Stomach (tissue), 9 donors: Measurements from ENCODE around the gene NLK. TPM values are rescaled to one million over a fixed set of nuclear protein-coding genes. Genes with fewer than 3 reads are reported as not detected.

Experiments
- DNase-seq, 2 donors: peaks; one replicate each; pipeline versions ENCODE4 v3.0.0 to v3.0.0-alpha.2; 2013 to 2019
- H3K27ac ChIP-seq, 5 donors: fragments of 200-600 bp in 4 of 5; sonication (generic) in 4 of 5; one replicate each; pipeline ENCODE4 v1.5.1; 2013 to 2019; ENCODE audit warnings: mild to moderate bottlenecking in 1 of 5, moderate library complexity in 1 of 5
- H3K27me3 ChIP-seq, 3 donors: fragments of 200-600 bp; sonication (generic); one replicate each; pipeline ENCODE4 v1.5.1; 2017 to 2019; ENCODE audit warnings: mixed run types in 1 of 3
- H3K36me3 ChIP-seq, 4 donors: fragments of 200-600 bp; sonication (generic); 1 replicate in 3 of 4; 2 replicates in 1 of 4; pipeline ENCODE4 v1.5.1; 2016 to 2019
- H3K4me1 ChIP-seq, 4 donors: fragments of 200-600 bp; sonication (generic); one replicate each; pipeline ENCODE4 v1.5.1; 2016 to 2019
- H3K4me3 ChIP-seq, 4 donors: fragments of 200-600 bp; sonication (generic) in 3 of 4; one replicate each; pipeline ENCODE4 v1.5.1; 2016 to 2019; ENCODE audit warnings: mild to moderate bottlenecking in 1 of 4
- H3K9me3 ChIP-seq, 4 donors: fragments of 200-600 bp; sonication (generic); one replicate each; pipeline ENCODE4 v1.5.1; 2016 to 2019
- CTCF ChIP-seq, 7 experiments: fragments of 450-650 bp in 4 of 7; fragments of 200-600 bp in 3 of 7; sonication (generic) in 3 of 7; IDR thresholded peaks; one replicate each; pipeline ENCODE4 v1.5.1; 2016 to 2019; ENCODE audit warnings: antibody characterized with exemption in 7 of 7, control low read depth in 2 of 7, mild to moderate bottlenecking in 1 of 7
- EP300 ChIP-seq: sonication (generic); formaldehyde crosslinking; IDR thresholded peaks from one replicate; pipeline ENCODE4 v1.6.1; 2017; ENCODE audit warnings: antibody characterized with exemption
- POLR2A ChIP-seq, 4 donors: fragments of 450-650 bp; IDR thresholded peaks; one replicate each; pipeline ENCODE4 v1.6.1; 2016; ENCODE audit warnings: antibody characterized with exemption in 4 of 4, control low read depth in 2 of 4, mild to moderate bottlenecking in 1 of 4, moderate library complexity in 1 of 4
- POLR2AphosphoS5 ChIP-seq, 3 donors: sonication (generic); formaldehyde crosslinking; IDR thresholded peaks; one replicate each; pipeline ENCODE4 v1.6.1; 2016; ENCODE audit warnings: antibody characterized with exemption in 3 of 3
- WGBS, 5 donors: extraction: QIAGEN DNeasy Blood & Tissue Kit in 3 of 5; methylation state at CpG; one replicate each; pipeline versions ENCODE4 v1.1.5 to v1.1.7; 2013 to 2018; 5-methylcytosine and 5-hydroxymethylcytosine counted together
- intact Hi-C: fragments of 100-400 bp; cut with DNase I; formaldehyde crosslinking; loops from one replicate; pipeline ENCODE4 v1.15.1; 2023; ENCODE audit warnings: low total_unique reads
- polyA plus RNA-seq, 3 donors: library from polyadenylated mRNA; stranded (reverse); fragments of 200-250 nt; gene quantifications; one replicate each; pipeline ENCODE4 v1.2.3, GENCODE V29; 2013
- total RNA-seq, 5 donors: library from RNA; depleted of rRNA; stranded (reverse); fragments of >200 nt; gene quantifications; one replicate each; pipeline versions ENCODE4 v1.1.0 to v1.2.3, GENCODE V29; 2014 to 2016
- donor health status: healthy with polysubstance abuse.
- donor health status: Bipolar disorder and iron deficiency.
- donor health status: healthy.

Gene NLK
- total and polyA plus RNA-seq, 8 donors = 4.3 to 169 (median 14.7) TPM

GRCh38 chr17:28225271-28225670 lies 182.8 kb downstream of the NLK start:
- Histone ChIP-seq H3K4me1 (peaks cover 0 to 18% (median 17%) of the 10 kb centered on the region in 4 donors), H3K27ac (no peak overlapping the region), H3K4me3 (no peak overlapping the region), H3K9me3 (no peaks in the 10 kb centered on the region), H3K36me3 (no peaks in the 10 kb centered on the region), H3K27me3 (peaks cover 0 to 44% (median 25%) of the 10 kb centered on the region in 3 donors)
- 87 to 93% (median 89%) methylated on average over 3 of the region's 3 CpGs for WGBS, 5 donors
- TF ChIP-seq POLR2AphosphoS5 (IDR thresholded peaks at IDR 0.05) (no peak), CTCF (IDR thresholded peaks at IDR 0.05) (no peak), POLR2A (IDR thresholded peaks at IDR 0.05) (no peak), EP300 (no peak)
- no peak for DNase-seq
- intact Hi-C loops = no loop called here

GRCh38 chr17:28225867-28226266 lies 183.4 kb downstream of the NLK start:
- no peaks in the 10 kb centered on the region for H3K36me3 ChIP-seq
- no peaks in the 10 kb centered on the region for H3K9me3 ChIP-seq
- 45 to 69% (median 53%) methylated on average over 1 of the region's 1 CpG for WGBS, 5 donors
- intact Hi-C loops = no loop called here
- H3K4me1 ChIP-seq = peaks cover 0 to 19% (median 18%) of the 10 kb centered on the region in 4 donors
- no peak for TF ChIP-seq POLR2A (IDR thresholded peaks at IDR 0.05)
- H3K4me3 ChIP-seq = no peak overlapping the region
- H3K27ac ChIP-seq = no peak overlapping the region
- DNase-seq = no peak
- peaks cover 0 to 47% (median 25%) of the 10 kb centered on the region in 3 donors for H3K27me3 ChIP-seq

- Histone ChIP-seq H3K4me3 (peak overlapping the region; percentile 38 to 57 (median 44)), H3K9me3 (no peaks in the 10 kb centered on the region), H3K27ac (peak overlapping the region in 1 of 5 donors; percentile 47), H3K4me1 (peaks cover 0 to 24% (median 18%) of the 10 kb centered on the region in 4 donors), H3K27me3 (peaks cover 0 to 47% (median 25%) of the 10 kb centered on the region in 3 donors), H3K36me3 (no peaks in the 10 kb centered on the region)
- no peak for DNase-seq
- TF ChIP-seq CTCF (IDR thresholded peaks at IDR 0.05) = no peak
- TF ChIP-seq EP300 = no peak
- no peak for TF ChIP-seq POLR2AphosphoS5 (IDR thresholded peaks at IDR 0.05)
- no peak for TF ChIP-seq POLR2A (IDR thresholded peaks at IDR 0.05)
- 71 to 83% (median 73%) methylated on average over 18 to 28 of the region's 28 CpGs for WGBS, 5 donors
- intact Hi-C loops = no loop called here
These were observed 184.3 kb downstream of the NLK start for GRCh38 chr17:28226563-28227315.

GRCh38 chr17:28227316-28228108 lies 185.0 kb downstream of the NLK start:
- peak overlapping the region; percentile 47 to 65 (median 56) for H3K27ac ChIP-seq
- intact Hi-C loops = no loop called here
- H3K4me3 ChIP-seq = peak overlapping the region; percentile 38 to 57 (median 44)

More at GRCh38 chr17:28227316-28228108, 185.0 kb downstream of the NLK start:
- Histone ChIP-seq H3K9me3 (no peaks in the 10 kb centered on the region), H3K4me1 (peaks cover 0 to 24% (median 18%) of the 10 kb centered on the region in 4 donors), H3K27me3 (peaks cover 0 to 47% (median 25%) of the 10 kb centered on the region in 3 donors), H3K36me3 (no peaks in the 10 kb centered on the region)
- TF ChIP-seq POLR2AphosphoS5 (IDR thresholded peaks at IDR 0.05) (peak in 2 of 3 donors; percentile 50 to 75), CTCF (IDR thresholded peaks at IDR 0.05) (no peak), EP300 (no peak), POLR2A (IDR thresholded peaks at IDR 0.05) (peak in 1 of 4 donors; percentile 9)
- 1 to 4% (median 2%) methylated on average over 35 to 66 of the region's 66 CpGs for WGBS, 5 donors
- DNase-seq = peak; percentile 87 to 93
